Measurements from ENCODE around the gene PGS1.

PGS1 gene

DNA sequence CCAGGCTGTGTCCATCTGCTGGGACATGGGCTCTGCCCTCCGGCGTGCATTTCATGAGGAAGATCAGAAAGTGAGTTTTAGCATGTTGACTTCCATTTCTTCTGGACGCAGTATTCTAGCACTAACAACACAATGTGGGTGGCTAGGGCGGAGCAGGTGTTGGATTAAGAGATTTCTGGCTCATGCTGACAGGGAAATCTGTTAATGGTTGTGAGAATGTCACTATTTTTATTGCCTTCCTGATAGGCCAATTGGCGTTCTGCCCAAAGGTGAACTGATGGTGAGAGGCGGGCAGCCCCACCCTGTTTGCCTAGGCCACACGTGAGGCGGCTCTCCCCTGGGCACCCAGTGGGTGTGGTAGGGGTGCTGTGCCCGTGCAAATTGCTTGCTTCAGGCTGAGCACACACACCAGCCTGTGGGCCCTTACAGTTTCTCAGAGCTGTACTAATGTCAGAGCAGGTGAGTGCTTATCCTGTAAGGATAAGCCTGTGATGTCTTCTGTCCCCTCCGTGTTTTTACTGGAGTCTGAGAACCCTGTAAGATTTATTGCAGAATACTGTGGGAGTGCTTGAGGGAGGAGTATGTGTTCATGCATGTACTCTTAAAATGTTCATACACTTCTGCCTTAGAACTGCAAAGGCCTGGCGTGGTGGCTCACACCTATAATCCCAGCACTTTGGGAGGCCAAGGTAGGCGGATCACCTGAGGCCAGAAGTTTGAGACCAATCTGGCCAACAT lies 30.9 kb downstream of the PGS1 start:
- no peak for DNase-seq

DNA sequence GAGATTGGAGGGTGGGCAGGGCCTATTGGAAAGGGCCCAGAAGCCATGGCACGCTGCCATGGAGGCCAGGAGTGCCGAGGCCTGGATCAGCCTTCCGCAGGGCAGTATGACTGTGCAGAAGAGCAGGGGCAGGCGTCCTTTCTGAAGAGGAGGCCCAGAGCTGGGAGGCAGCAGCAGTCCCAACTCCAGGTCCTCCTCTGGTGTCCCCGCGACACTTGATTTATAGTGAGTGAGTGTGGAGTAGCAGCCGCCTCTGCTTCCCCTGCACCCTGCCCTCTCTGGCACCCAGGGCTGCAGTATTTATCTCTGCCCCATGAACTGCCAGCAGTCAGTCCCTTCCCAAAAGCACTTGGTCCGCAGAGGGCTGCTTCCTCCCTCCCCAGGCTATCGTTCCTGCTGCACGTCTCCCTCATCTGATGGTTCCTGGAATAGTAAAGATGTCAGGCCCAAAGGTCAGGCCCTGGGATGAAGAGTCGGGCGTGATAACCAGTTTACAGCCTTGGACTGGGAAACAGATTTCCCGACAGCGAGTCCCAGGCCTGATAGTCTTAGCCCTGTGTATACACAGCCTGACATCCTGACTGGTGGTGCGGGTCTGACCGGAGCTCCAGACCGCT lies 32.9 kb downstream of the PGS1 start:
- DNase-seq: no peak

DNA sequence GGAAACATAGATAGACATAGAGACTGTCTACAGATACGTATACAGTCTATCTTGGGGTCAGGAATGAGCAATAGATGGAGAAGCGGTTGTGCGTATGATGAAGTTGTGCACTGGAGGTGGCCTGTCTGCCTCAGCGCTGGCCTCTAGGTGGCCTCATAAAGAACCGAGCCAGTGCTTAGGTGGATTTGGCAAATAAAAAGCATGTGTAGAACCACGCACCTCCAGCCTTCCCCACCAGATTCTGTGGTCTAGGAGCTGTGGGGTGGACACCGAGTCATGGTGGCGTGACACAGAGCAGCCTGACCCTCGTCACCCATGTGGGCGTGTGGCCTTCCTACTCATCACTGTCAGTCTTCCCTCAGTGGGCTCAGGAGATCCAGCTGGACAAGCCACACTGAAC lies 34.0 kb downstream of the PGS1 start:
- peak; percentile 62 for DNase-seq

DNA sequence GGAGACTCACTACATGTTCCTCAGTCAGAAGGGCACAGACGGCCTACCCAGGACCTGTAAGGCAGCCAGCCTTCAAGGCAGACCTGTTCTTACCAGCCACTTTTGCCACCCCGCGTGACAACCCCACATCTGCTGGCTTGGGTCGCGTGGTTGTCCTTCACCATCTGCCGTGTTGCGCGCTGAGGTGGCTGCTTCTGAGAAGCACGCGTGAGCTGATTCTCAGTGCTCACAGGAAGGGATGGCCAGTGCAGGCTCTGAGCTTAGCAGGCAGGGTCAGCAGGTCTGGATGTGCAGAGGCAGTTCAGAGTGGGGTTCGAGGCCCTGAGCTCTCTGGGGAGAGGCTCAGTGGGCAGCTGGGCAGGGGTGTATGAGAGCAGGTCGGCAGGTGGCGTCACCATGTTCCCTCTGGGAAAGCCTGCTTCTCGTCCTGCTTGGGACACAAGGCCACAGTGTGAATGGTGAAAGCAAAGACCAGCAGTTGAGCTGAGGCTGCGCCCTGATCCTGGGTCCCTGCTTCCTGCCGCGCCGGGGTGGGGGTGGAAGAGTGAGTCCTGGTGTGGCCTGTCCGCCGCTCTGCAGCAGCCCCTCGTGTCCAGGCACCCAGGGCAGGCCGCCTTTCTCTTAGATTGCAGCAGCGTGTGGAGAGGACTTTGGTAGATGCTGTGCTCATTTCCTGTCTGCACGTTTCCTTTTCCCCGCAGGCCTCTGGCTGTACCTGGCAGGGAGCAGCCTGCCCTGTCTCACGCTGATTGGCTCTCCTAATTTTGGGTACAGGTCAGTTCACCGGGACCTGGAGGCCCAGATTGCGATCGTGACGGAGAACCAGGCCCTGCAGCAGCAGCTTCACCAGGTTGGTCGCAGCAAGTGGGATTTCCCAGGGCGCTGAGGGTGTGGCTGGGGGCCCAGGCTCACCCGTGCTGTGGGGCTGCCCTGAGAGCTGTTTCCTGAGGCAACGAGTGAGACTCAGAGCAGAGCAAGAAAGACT lies 36.0 kb downstream of the PGS1 start:
- no peak for DNase-seq

DNA sequence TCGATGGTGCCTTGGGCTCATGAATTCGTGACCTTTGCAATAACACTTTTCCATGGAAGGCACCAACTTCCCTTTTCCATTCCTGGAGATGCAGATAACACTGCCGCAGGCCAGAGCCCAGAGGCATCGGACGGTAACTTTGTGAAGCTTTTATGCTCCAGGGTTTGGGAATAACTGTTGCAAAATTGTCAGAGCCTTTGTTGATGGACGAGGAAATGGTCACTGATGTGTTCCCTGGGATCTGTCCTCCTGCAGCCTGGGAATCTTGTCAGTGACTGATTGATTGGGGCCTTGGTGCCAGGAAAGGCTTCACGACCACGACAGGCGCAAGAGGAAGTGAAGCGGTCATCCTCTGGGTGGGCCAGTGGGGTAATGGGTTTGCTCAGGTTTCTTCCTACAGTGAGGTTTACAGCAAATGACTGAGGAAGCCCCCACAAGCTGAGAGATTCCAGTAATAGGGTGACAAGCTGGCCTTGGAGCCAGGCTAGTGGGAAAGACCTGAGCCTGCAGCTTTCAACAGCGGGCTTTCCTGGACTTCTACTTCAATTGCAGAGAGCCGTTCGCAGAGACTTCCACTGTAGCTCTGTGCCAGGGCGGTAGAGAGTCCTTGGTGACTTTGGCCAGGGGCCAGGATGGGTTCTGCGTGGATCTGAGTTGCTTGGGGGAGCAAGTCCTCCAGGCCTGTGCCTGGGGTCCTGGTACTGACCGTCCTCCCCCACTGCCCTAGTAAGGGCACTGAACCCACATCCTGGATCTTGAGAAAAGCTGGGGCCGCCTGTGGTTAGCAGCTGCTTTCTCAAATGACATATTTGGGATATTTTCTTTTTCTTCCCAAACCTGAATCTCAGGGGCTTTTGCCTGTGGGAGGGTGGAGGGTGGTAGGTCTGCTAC lies 37.6 kb downstream of the PGS1 start:
- peak; percentile 31 for DNase-seq

DNA sequence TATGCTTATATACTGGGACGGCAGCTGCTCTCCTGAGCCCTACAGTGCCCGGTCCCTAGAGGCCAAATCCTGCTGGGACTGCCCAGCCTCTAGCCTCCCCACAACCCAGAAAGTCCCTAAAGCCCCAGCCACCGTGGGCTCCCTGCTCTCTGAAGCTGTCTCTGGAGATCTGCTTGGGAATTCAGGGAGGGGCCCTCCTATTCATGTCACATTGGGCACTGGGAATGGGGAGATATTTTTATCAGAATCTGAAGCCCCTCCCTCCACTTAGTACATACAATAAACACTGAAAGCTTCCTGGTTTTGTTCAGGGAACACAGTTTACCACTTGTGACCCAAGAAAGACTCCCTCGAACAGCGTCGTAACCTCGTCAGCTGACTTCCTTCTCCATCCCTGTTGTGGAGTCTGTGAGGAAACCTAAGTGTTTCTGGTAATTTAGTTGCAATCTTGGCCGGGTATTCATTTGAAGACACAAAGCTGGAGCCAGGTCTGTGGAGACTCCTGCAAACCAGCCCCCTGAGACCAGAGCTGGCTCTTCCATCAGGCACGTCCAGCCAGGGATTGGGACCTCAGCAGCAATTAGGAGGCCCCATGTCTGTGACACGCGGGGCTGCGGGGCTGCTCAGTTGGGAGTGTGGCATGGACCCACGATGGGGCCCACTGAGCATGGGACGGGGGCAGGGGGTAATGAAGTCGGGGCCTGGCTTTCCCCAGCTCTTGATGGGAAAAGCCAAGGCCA lies 38.5 kb downstream of the PGS1 start:
- DNase-seq: peak; percentile 57

DNA sequence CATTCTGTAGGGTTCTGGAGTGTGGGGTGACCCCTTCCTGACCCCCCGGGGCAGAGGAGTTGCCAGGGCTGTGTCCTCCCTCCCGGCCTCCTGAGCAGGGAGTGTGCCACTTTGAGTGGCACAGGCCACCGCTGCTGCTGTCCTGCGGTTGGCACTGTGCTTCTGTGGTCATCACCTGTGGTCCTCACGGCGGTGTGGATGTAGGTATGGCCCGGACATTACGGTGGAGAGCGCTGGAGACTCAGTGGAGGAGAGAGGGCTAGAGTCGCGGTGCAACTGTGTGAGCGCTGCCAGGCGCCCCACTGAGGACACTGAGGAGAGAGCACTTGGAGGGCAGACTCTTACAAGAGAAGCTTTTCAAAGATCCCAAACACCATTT lies 39.1 kb downstream of the PGS1 start:
- no peak for DNase-seq

DNA sequence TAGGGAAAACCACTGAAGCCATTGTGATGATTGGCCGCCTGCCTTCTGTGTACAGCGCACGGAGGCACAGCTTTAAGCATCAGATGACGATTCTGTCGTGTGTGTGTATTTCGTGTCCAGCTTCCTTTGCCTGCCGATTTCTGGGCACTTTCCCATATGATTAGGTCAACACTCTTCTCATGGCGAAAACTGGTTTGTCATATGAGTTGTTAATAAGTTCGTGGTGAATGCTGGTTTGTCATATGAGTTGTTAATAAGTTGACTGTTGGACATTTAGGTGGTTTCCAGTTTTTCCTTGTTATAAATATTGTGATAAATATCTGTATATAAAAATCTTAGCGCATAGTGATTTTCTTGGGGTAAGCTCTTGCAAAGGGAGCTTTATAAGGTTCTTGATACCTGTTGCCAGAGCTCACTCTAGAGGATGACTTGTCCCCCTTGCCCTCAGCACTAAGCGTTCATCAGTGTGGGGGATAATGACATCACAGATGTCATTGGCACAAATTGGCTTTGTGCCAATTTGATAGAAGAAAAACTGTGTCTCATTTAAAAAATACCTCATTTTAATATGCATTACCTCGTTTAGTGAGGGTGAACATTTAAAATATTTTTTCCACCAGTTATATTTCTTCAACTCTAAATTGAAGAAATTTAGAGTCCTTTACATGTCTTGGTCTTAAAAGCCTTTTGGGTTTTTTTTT lies 40.0 kb downstream of the PGS1 start:
- no peak for DNase-seq

DNA sequence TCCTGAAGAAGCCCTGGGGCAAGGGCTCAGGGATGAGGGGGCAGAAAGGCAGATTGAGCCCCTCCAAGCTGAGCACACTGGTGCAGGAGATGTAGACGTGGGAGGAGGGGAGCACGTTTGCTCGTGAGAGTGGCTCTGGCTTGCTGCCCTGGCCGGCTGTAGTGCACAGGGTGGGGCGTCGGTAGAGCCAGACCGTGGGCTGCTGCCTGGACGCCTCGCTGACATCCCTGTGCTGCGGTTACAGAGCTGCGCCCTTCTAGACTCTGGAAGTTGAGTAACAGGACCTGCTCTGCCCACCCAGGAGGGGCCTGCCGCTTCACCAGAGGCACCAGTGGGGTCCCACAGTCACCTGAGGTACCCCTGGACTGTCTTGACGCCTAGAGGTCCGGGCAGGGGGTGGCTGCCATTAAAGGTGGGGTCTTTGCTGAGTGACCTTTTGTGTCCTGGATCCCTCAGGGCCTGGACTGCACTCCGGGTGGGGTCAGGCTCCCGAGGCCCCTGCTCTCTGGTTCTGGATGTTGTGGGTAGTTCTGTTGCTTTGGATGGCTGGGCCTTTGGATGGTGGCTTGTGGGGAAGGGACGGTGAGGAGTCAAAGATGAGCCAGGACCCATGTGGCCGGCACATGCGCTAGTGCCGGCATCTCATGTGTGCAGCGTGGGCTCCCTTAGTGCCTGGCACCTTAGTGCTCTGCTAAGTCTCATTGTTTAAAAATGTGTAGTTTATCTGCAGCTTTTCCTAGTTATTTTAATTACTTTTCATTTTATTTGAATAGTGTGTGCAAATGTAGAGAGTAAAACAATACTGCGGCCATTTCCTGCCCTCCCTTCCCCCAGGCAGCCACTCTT lies 41.7 kb downstream of the PGS1 start:
- DNase-seq: no peak

DNA sequence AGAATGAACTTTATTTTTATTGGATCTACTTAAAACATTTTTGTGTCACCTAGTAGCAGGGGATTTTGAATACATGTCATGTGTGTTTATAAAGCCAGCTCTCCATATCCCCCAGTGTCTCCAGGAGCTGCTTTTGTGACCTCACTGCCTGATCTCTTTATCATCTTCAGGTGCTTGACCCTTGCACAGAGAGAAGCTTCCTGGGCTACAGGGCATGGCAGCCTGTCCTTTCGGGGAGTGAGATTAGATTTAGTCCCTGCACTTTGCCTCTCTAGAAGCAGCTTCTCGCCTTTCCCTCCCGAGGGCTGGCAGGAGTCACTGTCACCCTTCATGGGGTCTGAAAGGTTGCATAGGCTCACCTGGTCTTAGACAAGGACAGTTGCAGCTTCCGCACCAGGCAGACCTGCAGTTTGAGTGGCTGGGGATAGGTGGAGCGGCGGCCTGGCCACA lies 42.7 kb downstream of the PGS1 start:
- no peak for DNase-seq

DNA sequence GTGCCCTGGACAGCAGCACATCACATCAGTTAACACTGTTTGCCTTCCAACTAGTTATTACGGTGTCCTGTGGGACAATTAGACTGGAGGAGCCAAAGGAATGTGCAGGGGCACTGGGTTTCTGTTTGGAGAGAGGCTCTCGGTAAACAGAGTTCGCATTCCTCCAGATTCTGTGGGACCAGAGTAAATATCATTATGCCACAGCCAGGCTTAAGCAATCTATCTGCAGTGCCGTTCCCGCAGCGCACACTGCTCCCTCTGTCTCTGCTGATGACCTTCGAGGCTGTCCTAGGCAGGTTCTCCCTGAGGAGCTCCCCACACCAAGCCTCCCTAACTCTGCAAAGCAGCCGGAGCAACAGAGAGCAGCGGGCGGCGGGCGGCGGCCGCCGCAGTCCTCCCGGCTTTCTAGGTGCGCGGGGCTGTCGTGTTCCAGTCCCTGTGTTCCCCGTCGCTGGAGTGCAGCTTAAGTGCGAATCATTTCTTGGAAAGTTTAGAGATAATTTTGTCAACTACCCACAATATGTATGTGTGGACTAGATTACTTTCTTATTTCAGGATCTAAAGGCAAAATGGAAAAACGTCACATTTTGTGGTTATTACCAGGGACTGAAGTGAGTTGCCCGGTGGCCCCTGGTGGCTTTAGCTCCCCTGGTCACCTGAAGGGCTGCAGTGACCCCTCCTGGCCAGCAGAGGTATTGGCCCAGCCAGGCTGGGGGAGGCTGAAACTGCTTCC lies 43.3 kb downstream of the PGS1 start:
- peak; percentile 89 for DNase-seq

DNA sequence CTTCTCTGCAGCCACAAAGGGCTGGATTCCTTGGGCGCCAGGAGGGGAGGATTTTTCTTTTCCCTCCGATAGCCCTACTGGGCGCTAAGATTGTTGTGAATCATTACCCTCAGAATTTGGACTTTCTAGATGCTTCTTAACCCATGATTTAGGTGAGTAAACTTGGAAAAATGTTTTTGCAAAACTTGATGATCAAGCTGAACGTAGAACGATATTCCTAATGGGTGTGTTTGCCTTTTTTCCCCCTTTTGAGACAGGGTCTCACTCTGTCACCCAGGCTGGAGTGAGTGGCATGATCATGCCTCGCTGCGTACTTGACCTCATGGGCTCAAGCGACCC lies 43.8 kb downstream of the PGS1 start:
- DNase-seq: no peak

DNA sequence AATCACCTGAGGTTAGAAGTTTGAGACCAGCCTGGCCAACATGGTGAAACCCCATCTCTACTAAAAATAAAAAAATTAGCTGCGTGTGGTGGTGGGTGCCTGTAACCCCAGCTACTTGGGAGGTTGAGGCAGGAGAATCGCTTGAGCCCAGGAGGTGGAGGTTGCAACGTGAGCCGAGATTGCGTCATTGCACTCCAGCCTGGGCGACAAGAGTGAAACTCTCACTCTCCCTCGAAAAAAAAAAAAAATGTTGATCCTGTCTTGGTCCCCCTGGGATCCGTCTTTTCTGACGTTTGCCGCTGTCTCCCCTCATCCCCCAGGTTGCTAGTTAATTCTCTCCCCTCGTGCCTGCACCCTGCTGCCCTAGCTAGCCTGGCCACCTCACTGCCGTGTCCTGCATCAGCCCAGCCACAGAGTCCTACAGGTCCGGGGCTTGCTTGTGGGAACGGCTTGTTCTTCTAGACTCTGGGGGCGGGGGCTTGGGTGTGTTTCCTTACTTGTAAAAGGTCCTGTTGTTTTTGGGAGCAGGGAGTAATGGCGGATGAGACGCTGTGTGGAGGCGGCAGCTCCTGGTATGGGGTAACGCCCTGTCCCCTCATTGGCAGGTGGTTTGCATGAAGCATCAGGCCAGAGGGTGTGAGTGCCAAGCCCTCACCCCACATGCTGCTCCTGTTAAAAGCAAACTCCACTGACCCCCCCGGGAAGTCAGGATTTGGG lies 44.6 kb downstream of the PGS1 start:
- no peak for DNase-seq

DNA sequence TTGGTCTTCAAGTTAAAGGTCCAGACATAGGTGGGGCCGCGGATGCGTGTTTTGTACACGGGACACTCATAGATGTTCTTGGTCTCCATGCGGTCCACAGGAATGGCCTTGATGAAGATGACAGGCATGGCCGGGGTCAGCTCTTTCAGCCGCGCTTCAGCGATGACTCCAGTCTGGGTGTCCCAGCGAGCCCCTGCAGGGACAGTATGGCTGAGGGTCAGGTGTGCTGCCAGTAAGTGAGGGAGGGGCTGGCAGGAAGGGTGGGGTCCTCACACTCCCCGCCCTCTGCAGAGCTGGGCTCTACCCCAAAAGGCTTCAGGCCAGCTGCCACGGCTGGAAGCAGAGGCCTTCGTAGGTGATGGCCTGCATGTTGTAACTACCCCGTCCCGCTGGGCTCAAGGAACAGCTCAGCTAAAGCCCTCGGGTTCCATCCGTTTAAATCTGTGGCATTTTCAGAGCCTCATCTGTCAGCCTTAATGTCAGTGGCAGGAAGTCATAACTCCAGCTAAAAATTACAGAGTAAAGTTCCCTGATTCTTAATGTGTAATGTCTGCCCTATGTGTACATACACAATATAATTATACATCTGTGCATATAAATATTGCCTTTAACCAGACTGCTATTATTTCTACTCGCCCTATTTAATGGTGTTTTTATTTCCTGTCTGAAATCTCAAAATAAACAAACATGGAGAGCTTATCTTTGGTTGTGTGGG lies 45.7 kb downstream of the PGS1 start:
- DNase-seq: no peak

DNA sequence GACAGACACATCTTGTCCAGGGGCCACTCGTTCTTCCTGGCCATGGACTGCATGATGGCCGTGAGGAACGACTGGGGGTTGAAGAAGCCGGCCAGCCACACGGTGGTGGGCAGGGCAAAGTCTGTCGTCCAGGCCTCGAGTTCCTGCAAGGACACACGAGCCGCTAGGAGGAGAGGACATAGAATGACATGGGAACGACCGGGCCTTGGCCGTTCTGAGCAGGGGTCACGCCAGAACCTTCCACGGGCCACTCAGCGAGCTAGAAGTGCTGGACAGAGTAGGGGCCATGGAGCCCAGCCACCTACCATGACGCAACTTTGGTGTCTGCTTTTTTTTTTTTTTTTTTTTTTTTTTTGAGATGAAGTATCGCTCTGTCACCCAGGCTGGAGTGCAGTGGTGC lies 47.0 kb downstream of the PGS1 start:
- no peak for DNase-seq

DNA sequence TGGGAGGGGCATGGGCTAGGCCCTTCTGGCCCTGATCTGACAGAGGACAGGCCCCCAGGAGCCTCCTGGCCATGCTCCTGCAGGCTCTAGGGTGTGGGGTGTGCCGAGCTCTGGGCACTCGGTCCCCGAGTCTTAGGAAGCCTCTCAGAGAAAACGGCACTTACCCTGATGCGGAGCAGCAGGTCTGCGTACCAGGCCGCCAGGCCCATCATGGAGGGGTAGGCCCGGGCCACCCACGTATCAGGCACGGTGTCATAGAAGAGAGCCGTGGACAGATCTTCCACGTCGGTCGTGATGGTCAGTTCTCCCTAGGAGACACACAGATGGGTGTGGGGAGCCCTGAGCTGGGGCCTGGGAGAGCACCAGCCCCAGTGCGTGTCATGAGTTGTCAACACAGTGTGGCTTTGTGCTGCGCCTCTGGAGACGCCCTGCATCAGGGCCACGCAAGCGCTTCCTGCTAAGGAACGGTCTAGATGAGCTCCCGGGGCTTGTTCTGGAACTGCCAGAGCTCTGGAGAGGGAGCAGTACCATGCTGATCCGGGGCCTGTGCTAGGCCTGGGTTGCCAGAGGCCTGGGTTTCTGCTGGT lies 47.9 kb downstream of the PGS1 start:
- no peak for DNase-seq

DNA sequence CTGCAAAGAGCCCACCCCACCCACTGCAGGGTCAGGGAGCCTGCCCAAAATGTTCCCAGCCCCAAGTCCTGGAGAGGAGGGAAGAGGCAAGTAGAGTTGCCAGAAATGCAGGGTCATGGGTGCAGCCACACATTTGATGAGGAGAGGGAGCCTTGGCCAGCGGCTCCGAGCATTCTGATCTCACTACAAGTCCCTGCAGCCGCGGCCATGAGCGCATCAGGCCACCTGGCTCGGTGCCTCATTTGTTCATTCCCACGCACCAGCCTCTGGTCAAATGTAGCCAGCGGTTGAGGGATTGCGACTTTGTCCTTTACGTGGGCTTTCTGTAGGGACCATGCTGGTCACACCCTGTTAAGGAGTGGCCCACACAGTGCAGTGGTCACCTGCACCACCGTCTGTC lies 48.7 kb downstream of the PGS1 start:
- DNase-seq: no peak

DNA sequence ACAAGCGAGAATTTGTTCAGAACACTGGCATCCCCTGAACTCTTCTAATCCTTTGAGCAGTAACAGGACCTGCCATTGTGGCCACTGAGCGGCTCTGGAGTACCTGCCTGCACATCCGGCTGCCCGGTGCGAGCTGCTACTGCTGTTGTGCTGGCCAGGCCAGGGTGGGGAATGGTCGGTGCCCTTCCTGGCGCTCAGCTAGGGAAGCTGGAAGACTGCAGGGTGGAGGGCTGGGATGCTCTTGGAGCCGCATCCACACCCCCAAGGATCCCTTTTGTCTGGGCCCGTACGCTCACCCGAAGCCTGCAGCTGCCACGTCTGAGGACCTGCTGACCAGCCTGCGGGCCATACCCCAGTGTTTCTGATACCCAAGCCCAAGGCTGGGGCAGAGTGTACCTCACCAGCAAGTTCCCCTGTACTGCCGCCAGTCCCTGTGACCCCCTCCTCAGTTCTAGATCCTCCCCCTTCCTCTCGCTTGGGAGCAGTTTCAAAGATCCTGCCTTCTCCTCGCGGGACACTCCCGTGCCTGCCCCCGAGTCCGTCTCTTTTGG lies 49.7 kb downstream of the PGS1 start:
- no peak for DNase-seq

All from hematopoietic multipotent progenitor cell treated with erythropoietin and hydrocortisone succinate and interleukin-3 and kit ligand, for 4 days (in vitro differentiated cells).